GM21423 (cell line): Measurements from ENCODE around the gene LMTK3.

ENCODE experiments used
- ATAC-seq: cut with Tn5 transposase; IDR thresholded peaks from one replicate; pipeline ENCODE4 v1.9.1; 2021; ENCODE audit warnings: mild to moderate bottlenecking, moderate library complexity; ENCODE audit not compliant: unreplicated experiment

Gene LMTK3

DNA sequence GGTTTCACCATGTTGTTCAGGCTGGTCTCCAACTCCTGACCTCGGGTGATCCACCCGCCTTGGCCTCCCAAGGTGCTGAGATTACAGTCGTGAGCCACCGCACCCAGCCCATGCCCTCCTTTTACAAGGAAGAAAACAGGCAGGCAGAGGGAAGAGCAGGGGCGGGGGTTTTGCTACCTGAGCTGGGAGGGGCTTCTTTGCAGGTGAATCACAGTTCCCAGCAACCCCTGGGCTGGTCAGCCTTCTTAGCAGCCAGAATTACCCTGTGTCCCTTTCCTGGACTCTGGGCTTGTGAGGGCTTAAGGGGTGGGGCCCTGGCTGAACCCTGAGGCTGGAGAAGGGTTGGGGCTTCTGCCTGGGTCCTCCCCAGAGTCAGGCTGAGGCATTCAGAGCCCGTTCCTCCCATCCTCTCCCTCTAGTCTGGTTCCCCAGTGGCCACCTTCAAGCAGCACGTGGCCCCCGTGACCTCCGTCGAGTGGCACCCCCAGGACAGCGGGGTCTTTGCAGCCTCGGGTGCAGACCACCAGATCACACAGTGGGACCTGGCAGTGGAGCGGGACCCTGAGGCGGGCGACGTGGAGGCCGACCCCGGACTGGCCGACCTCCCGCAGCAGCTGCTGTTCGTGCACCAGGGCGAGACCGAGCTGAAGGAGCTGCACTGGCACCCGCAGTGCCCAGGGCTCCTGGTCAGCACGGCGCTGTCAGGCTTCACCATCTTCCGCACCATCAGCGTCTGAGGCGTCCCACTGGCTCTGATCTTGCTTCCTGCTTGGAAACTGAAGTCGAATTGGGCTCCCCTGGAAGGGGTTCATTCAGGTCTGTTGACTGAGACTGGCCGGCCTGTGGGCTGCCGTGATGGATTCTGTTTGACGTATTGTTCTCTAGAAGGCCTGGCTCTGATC, 59.1 kb downstream of the LMTK3 start:
- no peak for ATAC-seq

- no peak for ATAC-seq
Observed at GRCh38 chr19:48451624-48452023, 60.0 kb downstream of the LMTK3 start.

GRCh38 chr19:48450863-48451262, 60.8 kb downstream of the LMTK3 start:
- ATAC-seq: no peak

GRCh38 chr19:48450441-48450840, 61.2 kb downstream of the LMTK3 start:
- ATAC-seq: no peak

- no peak for ATAC-seq
Observed at GRCh38 chr19:48448563-48448962, 63.1 kb downstream of the LMTK3 start.

- no peak for ATAC-seq
Observed at GRCh38 chr19:48446579-48446978, 65.1 kb downstream of the LMTK3 start.

DNA sequence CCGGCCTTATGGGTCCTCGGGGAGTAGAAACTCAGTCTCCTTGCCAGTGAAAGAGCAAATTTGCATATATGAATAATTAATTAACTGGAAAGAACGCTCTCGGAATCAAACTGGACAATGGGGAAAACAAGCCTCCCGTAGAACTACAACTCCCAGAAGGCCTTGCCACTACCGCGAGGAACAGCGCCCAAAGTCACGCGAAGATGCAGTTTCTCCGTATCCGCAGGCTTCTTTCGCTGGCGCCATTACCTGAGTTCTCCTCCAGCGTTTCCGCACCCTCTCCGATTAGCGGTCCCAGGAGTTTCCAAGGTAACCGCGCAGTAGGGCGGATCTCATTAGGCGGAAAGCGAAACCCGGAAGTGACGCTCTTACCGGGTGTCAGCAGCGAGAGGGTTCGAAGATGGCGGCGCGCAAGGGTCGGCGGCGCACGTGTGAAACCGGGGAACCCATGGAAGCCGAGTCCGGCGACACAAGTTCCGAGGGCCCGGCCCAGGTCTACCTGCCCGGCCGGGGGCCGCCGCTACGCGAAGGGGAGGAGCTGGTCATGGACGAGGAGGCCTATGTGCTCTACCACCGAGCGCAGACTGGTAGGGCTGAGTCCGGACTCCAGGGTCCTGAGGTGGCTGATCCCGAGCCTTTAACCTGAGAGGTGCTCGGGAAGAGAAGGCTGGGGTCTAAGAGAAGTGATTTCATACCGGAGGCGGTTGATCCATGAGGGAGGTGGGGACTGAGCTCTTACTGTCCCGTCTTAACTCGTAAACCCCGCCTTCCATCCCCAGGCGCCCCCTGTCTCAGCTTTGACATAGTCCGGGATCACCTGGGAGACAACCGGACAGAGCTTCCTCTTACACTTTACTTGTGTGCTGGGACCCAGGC, 65.8 kb downstream of the LMTK3 start, which contains the start of gene GRWD1:
TSS of gene GRWD1 (plus strand) at position 378 of the 876 bp plus-strand sequence. CDS start at position 401, 23 bp downstream.
- ATAC-seq: peak; percentile 81

GRCh38 chr19:48445256-48445605, 66.4 kb downstream of the LMTK3 start:
- ATAC-seq: peak; percentile 21

DNA sequence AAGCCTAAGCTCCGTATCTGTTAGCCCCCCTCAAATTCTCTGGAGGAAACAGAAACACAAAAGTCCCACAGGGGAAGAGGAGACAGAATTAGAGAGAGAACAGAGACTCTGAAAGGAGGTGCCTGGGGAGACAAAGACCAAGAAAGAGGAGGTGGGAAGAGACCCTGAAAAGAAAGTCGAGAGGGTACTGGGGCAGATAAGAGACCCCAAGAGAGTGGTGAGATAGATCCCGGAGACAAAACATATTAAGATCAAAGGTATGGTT, 66.8 kb downstream of the LMTK3 start:
- ATAC-seq: no peak

GRCh38 chr19:48444129-48444935, 67.3 kb downstream of the LMTK3 start:
- no peak for ATAC-seq

DNA sequence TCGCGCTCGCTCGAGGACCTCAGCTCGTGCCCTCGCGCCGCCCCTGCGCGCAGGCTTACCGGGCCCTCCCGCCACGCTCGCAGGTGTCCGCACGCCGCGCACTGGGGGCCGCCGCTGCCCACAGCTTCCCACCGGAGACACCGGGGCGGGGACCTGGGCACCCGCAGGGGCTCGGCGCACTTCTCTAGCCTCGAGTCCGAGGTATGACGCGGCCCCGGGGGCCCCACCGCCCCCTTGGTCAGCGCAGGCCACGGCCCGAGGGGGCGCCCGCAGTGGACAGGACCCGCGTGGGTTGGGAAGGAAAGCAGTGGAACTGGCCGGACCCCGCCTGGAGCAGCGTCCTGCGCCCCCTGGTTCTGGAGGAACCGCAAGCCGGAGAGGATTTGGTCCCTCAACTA, 67.9 kb downstream of the LMTK3 start:
- no peak for ATAC-seq

DNA sequence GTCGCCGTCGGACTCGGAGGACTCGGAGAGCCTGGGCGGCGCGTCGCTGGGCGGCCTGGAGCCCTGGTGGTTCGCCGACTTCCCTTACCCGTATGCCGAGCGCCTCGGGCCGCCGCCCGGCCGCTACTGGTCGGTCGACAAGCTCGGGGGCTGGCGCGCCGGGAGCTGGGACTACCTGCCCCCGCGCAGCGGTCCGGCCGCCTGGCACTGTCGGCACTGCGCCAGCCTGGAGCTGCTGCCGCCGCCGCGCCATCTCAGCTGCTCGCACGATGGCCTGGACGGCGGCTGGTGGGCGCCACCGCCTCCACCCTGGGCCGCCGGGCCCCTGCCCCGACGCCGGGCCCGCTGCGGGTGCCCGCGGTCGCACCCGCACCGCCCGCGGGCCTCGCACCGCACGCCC, 68.4 kb downstream of the LMTK3 start:
- no peak for ATAC-seq

- no peak for ATAC-seq
Observed at GRCh38 chr19:48442116-48443035, 69.3 kb downstream of the LMTK3 start.

GRCh38 chr19:48441360-48442050, 70.1 kb downstream of the LMTK3 start:
- no peak for ATAC-seq

DNA sequence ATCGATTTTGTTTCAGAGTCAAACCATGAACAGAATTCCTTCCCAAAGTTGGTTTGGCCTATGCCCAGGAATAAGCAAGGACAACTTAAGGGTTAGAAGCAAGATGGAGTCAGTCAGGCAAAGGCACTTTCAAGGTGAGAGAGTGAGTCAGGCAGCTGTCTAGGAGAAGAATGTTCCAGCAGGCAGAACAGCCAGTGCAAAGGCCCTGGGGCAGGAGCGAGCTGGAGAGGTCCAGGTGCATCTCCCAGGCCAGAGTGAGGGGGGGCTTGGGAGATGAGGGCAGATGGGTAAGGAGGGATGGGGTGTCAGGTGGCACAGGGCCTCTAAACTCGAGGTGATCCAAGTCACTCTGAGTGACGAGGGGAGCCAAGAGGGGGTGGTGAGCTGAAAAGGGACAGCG, 75.0 kb downstream of the LMTK3 start:
- no peak for ATAC-seq
